NT2/D1 (cell line): ENCODE measurements around the gene NKX2-3.

Source experiments
- SUZ12 ChIP-seq: IDR thresholded peaks from 2 replicates; pipeline ENCODE4 v1.6.1; 2011; ENCODE audit not compliant: insufficient read length, insufficient read depth; ENCODE audit errors: extremely low read depth
- YY1 ChIP-seq: IDR thresholded peaks from 2 replicates; pipeline ENCODE4 v1.6.1; 2011; ENCODE audit not compliant: insufficient read length, insufficient read depth
- ZNF274 ChIP-seq: IDR thresholded peaks from 2 replicates; pipeline ENCODE4 v1.6.1; 2011; ENCODE audit warnings: mild to moderate bottlenecking, low read depth, low read length

DNA sequence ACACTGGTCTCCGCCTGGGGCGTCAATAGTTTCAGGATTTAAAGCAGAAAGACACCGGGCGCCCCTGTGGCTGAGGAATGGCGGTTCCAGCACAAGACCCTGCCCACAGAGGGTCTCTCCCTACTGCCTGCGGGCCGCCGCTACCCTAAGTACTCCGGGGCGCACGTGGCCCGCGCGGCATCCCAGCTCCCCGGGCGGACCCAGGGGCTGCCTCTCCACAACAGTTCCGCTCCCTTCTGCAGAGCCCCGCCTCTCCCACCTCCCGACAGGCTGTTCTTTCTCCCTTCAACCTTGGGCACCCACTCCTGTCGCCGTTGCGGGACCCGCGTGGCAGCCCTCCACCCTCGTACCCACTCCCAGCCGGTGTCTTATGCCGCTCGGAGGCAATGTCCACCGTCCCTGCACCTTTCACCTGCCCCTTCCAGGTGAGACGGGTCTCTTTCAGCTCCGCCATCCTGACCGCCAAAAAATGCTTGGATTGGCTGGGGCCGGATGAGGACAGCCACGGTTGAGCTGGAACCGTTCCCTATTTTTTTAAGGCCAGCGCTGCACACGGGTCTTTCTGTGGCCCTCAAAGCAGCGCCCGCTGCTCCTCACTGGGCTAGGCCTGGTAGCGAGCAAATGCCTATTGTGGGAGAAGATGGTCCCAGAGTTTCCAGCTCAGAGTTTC, 1.6 kb upstream of the NKX2-3 start:
- peak; percentile 51 for TF ChIP-seq SUZ12
- TF ChIP-seq YY1 = no peak
- TF ChIP-seq ZNF274 = no peak
